ENCODE results near the gene AMOTL2.
A peak's percentile ranks its signal among the peaks of the same experiment; 100 is the strongest.

Gene AMOTL2

GRCh38 chr3:134330883-134331810 lies 43.1 kb downstream of the AMOTL2 start:
- Histone ChIP-seq H3K36me3 (ENCODE audit: low read depth) (no peaks in the 10 kb centered on the region), H3K27ac (ENCODE audit: poor library complexity, severe bottlenecking) (peak overlapping the region; percentile 100), H3K4me1 (ENCODE audit: insufficient read depth, poor library complexity, severe bottlenecking) (peaks cover 76% of the 10 kb centered on the region), H3K4me3 (ENCODE audit: severe bottlenecking) (no peak overlapping the region), H3K27me3 (ENCODE audit: insufficient read depth, poor library complexity, severe bottlenecking) (no peaks in the 10 kb centered on the region), H3K9me3 (ENCODE audit: severe bottlenecking) (no peaks in the 10 kb centered on the region)
- ATAC-seq (ENCODE audit: low read depth) = peak; percentile 52
- DNase-seq (ENCODE audit: low spot score) = no peak
- TF ChIP-seq CTCF (IDR thresholded peaks at IDR 0.05; ENCODE audit: poor library complexity, severe bottlenecking) = no peak

- DNase-seq (ENCODE audit: low spot score) (peak; percentile 15), ATAC-seq (ENCODE audit: low read depth) (no peak)
- no peaks in the 10 kb centered on the region for H3K27me3 ChIP-seq (ENCODE audit: insufficient read depth, poor library complexity, severe bottlenecking)
- no peaks in the 10 kb centered on the region for H3K9me3 ChIP-seq (ENCODE audit: severe bottlenecking)
- peak overlapping the region; percentile 100 for H3K27ac ChIP-seq (ENCODE audit: poor library complexity, severe bottlenecking)
- TF ChIP-seq CTCF (IDR thresholded peaks at IDR 0.05; ENCODE audit: poor library complexity, severe bottlenecking) = no peak
- peaks cover 80% of the 10 kb centered on the region for H3K4me1 ChIP-seq (ENCODE audit: insufficient read depth, poor library complexity, severe bottlenecking)
- H3K4me3 ChIP-seq (ENCODE audit: severe bottlenecking) = no peak overlapping the region
- no peaks in the 10 kb centered on the region for H3K36me3 ChIP-seq (ENCODE audit: low read depth)
Observed at GRCh38 chr3:134328846-134329245, 45.4 kb downstream of the AMOTL2 start.

DNA sequence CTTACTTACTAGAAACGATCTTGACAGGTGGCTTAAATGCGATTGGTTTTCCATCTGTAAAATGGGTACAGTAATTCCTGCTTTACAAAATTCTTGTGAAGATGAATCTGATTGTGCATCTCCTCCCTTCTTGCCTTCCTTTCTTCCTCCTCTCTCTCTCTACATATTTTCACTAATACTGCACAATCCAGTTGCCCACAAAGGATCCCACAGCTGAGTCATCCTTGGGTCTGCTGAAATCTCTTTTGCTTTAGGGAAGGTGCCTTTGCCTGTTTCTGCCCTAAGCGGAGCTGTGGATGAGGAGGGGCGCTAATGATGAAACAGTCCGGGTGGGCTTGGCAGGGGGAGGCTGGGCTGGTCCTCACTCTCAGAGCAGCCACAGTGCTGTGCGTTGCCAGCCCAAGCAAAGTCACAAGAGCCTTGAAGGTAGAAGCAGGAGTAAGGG lies 46.1 kb downstream of the AMOTL2 start:
- Histone ChIP-seq H3K36me3 (ENCODE audit: low read depth) (no peaks in the 10 kb centered on the region), H3K27me3 (ENCODE audit: insufficient read depth, poor library complexity, severe bottlenecking) (no peaks in the 10 kb centered on the region), H3K27ac (ENCODE audit: poor library complexity, severe bottlenecking) (peak overlapping the region; percentile 100), H3K4me1 (ENCODE audit: insufficient read depth, poor library complexity, severe bottlenecking) (peaks cover 73% of the 10 kb centered on the region), H3K9me3 (ENCODE audit: severe bottlenecking) (no peaks in the 10 kb centered on the region), H3K4me3 (ENCODE audit: severe bottlenecking) (no peak overlapping the region)
- TF ChIP-seq CTCF (IDR thresholded peaks at IDR 0.05; ENCODE audit: poor library complexity, severe bottlenecking) = no peak
- DNase-seq (ENCODE audit: low spot score) = peak; percentile 75
- peak; percentile 47 for ATAC-seq (ENCODE audit: low read depth)

DNA sequence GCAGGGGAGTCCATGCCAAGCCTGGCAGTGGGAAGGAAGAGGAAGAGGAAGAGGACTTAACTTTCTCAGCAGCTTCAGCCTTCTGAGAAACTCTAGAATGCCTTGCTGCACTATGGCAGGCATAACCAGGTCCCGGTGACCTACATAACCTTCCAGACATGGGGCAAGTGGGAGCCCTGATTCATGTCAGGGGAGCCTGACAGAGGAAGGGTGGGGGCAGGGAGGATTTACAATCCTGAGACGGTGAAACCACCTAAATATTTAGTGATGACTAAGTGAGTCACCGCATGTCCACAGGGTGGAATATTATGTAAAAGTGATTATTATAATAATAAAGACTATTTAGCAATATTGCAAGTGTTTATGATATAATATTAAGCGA lies 46.7 kb downstream of the AMOTL2 start:
- peak overlapping the region; percentile 100 for H3K27ac ChIP-seq (ENCODE audit: poor library complexity, severe bottlenecking)
- TF ChIP-seq CTCF (IDR thresholded peaks at IDR 0.05; ENCODE audit: poor library complexity, severe bottlenecking) = no peak
- ATAC-seq (ENCODE audit: low read depth) = peak; percentile 49
- H3K4me1 ChIP-seq (ENCODE audit: insufficient read depth, poor library complexity, severe bottlenecking) = peaks cover 67% of the 10 kb centered on the region
- no peaks in the 10 kb centered on the region for H3K27me3 ChIP-seq (ENCODE audit: insufficient read depth, poor library complexity, severe bottlenecking)
- DNase-seq (ENCODE audit: low spot score) = peak; percentile 96
- no peak overlapping the region for H3K4me3 ChIP-seq (ENCODE audit: severe bottlenecking)
- no peaks in the 10 kb centered on the region for H3K9me3 ChIP-seq (ENCODE audit: severe bottlenecking)
- no peaks in the 10 kb centered on the region for H3K36me3 ChIP-seq (ENCODE audit: low read depth)
